ENCODE data around the gene LRRC17. TPM values are rescaled to one million over a fixed set of nuclear protein-coding genes. Genes with fewer than 3 reads are reported as not detected.

The LRRC17 gene
- total and polyA plus RNA-seq, 2 donors (not counting 1 experiment from before 2014, with no cell fraction given): 0.86 to 1.4 TPM

- Mint-ChIP-seq H3K4me1 (no peaks in the 10 kb centered on the region), H3K4me3 (no peak overlapping the region), H3K27me3 (no peaks in the 10 kb centered on the region), H3K9me3 (ENCODE audit: insufficient read depth) (peaks cover 2% of the 10 kb centered on the region), H3K27ac (no peak overlapping the region)
- Histone ChIP-seq H3K36me3 (replicated peaks in 1 of 2; ENCODE audit: control extremely low read depth in 1 of 2, control insufficient read depth in 1 of 2, extremely low read depth in 1 of 2, insufficient read depth in 2 of 2, low read length in 1 of 2) (no peaks in the 10 kb centered on the region), H3K4me1 (ENCODE audit: control insufficient read depth in 2 of 2, insufficient read depth in 2 of 2, low read length in 2 of 2) (no peaks in the 10 kb centered on the region), H3K27me3 (replicated peaks in 1 of 4; ENCODE audit: control extremely low read depth in 1 of 4, control insufficient read depth in 3 of 4, insufficient read depth in 4 of 4, low read length in 3 of 4) (no peaks in the 10 kb centered on the region), H3K4me3 (ENCODE audit: control extremely low read depth in 1 of 5, extremely low read depth in 1 of 5, insufficient read depth in 1 of 5, low read depth in 2 of 5, low read length in 4 of 5) (no peak overlapping the region), H3K79me2 (ENCODE audit: control insufficient read depth, insufficient read depth, low read length) (no peaks in the 10 kb centered on the region), H3K4me2 (replicated peaks; ENCODE audit: low read depth, low read length, poor library complexity, severe bottlenecking) (no peak overlapping the region), H3K27ac (ENCODE audit: low read length in 2 of 2) (no peak overlapping the region), H3K9me3 (ENCODE audit: control extremely low read depth in 1 of 3, control insufficient read depth in 2 of 3, insufficient read depth in 1 of 3, low read length in 2 of 3) (no peaks in the 10 kb centered on the region), H3K9ac (ENCODE audit: low read length) (no peak overlapping the region), H2AFZ (ENCODE audit: insufficient read depth, low read depth, low read length, poor library complexity, severe bottlenecking) (no peak overlapping the region), H4K20me1 (ENCODE audit: control insufficient read depth, insufficient read depth, low read length, poor library complexity, severe bottlenecking) (no peaks in the 10 kb centered on the region)
- ChIA-PET POLR2A (no interaction called here), CTCF (no interaction called here)
- intact Hi-C loops (cut with micrococcal nuclease): no loop called here
- TF ChIP-seq EZH2 (IDR thresholded peaks at IDR 0.05; ENCODE audit: borderline replicate concordance, insufficient read depth, low read depth, low read length, poor library complexity, severe bottlenecking) (no peak), CTCF (IDR thresholded peaks at IDR 0.05) (no peak)
- no peak for DNase-seq
- 92% methylated on average over 4 of the region's 6 CpGs for WGBS (ENCODE audit: insufficient coverage)
- ATAC-seq (ENCODE audit: low read depth): no peak
Observed at GRCh38 chr7:102978284-102978683, 65.5 kb downstream of the LRRC17 start.

GRCh38 chr7:102979670-102980069, 66.9 kb downstream of the LRRC17 start:
- TF ChIP-seq EZH2 (IDR thresholded peaks at IDR 0.05; ENCODE audit: borderline replicate concordance, insufficient read depth, low read depth, low read length, poor library complexity, severe bottlenecking) (no peak), CTCF (IDR thresholded peaks at IDR 0.05) (no peak)
- DNase-seq (no peak), ATAC-seq (ENCODE audit: low read depth) (no peak)
- no peak overlapping the region for H3K4me3 Mint-ChIP-seq
- H3K27me3 Mint-ChIP-seq: no peaks in the 10 kb centered on the region
- H3K79me2 ChIP-seq (ENCODE audit: control insufficient read depth, insufficient read depth, low read length): no peaks in the 10 kb centered on the region
- H3K4me1 Mint-ChIP-seq: no peaks in the 10 kb centered on the region
- H3K27ac ChIP-seq (ENCODE audit: low read length in 2 of 2): no peak overlapping the region
- no peaks in the 10 kb centered on the region for H3K36me3 ChIP-seq (replicated peaks in 1 of 2; ENCODE audit: control extremely low read depth in 1 of 2, control insufficient read depth in 1 of 2, extremely low read depth in 1 of 2, insufficient read depth in 2 of 2, low read length in 1 of 2)
- peaks cover 2% of the 10 kb centered on the region for H3K9me3 Mint-ChIP-seq (ENCODE audit: insufficient read depth)
- H3K4me2 ChIP-seq (replicated peaks; ENCODE audit: low read depth, low read length, poor library complexity, severe bottlenecking): no peak overlapping the region
- no peak overlapping the region for H2AFZ ChIP-seq (ENCODE audit: insufficient read depth, low read depth, low read length, poor library complexity, severe bottlenecking)
- no peak overlapping the region for H3K9ac ChIP-seq (ENCODE audit: low read length)
- CTCF ChIA-PET: no interaction called here
- H3K27ac Mint-ChIP-seq: no peak overlapping the region
- H3K9me3 ChIP-seq (ENCODE audit: control extremely low read depth in 1 of 3, control insufficient read depth in 2 of 3, insufficient read depth in 1 of 3, low read length in 2 of 3): no peaks in the 10 kb centered on the region
- POLR2A ChIA-PET: no interaction called here
- no peaks in the 10 kb centered on the region for H4K20me1 ChIP-seq (ENCODE audit: control insufficient read depth, insufficient read depth, low read length, poor library complexity, severe bottlenecking)
- no peak overlapping the region for H3K4me3 ChIP-seq (ENCODE audit: control extremely low read depth in 1 of 5, extremely low read depth in 1 of 5, insufficient read depth in 1 of 5, low read depth in 2 of 5, low read length in 4 of 5)
- H3K27me3 ChIP-seq (replicated peaks in 1 of 4; ENCODE audit: control extremely low read depth in 1 of 4, control insufficient read depth in 3 of 4, insufficient read depth in 4 of 4, low read length in 3 of 4): no peaks in the 10 kb centered on the region
- no peaks in the 10 kb centered on the region for H3K4me1 ChIP-seq (ENCODE audit: control insufficient read depth in 2 of 2, insufficient read depth in 2 of 2, low read length in 2 of 2)
- intact Hi-C loops (cut with micrococcal nuclease): no loop called here
